Measurements from ENCODE around the gene RHBDD3. TPM values are rescaled to one million over a fixed set of nuclear protein-coding genes. Genes with fewer than 3 reads are reported as not detected.

Gene RHBDD3
- total RNA-seq, 8 experiments from 2014 or later = 32.4 to 65.1 (median 42.0) TPM

DNA sequence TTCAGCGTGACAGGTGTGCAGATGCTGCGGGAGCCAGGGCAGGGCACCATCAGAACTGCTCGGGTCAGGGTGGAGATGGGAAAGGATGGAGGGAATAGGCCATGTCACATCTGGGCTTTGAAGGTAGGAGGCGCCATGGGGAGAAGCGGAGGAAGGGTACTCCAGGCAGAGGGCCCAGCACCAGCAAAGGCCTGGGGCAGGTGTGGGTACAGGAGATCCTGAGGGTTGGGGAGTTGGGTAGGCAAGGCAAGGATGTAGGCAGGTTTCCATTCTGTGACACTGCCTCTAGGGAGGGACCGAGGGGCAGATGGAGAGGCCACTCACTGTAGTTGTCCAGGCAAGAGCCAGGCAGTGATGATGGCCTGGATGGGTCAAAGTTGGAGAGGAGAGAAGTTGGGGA lies 53.5 kb downstream of the RHBDD3 start:
- 70 to 100% (median 93%) methylated on average over 1 to 6 of the region's 6 CpGs; no CpG with 5 or more reads in 2 of the 10 experiments for WGBS, 10 experiments
- H3K4me3 ChIP-seq = no peak overlapping the region
- in situ Hi-C loops (cut with MboI; ENCODE audit: low pct_unique_long_range_greater_than_20kb in 2 of 9, low sequenced_read_pairs in 9 of 9, unreplicated experiment in 9 of 9) = no loop called here
- H3K27ac ChIP-seq = no peak overlapping the region
- no peak for ATAC-seq (replicated peaks in 6 of 8)
- H3K4me1 ChIP-seq (replicated peaks in 1 of 2) = peaks cover 0 to 6% of the 10 kb centered on the region in 2 donors

DNA sequence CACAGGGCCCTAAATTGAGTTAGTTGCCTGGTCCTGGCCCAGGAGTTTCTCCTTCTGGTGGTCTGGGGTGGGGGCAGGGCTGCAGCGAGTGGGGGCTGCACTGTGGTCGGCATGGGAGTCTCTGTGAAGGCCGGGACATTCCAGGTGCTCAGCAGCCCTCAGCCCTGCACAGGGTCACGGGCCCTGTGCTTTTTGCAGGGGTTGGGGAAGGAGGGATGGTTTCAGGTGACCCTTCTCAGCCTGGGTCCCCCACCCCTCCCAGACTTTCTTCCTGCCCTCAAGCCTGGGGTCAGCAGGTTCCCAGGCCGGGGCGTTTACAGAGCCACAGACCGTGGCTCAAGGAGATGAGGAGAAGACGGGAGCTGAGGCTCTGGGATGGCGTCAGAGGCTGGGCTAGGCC lies 54.3 kb downstream of the RHBDD3 start:
- 60 to 100% (median 92%) methylated on average over 1 to 6 of the region's 9 CpGs; no CpG with 5 or more reads in 6 of the 10 experiments for WGBS, 10 experiments
- Histone ChIP-seq H3K27ac (no peak overlapping the region), H3K4me1 (replicated peaks in 1 of 2) (peaks cover 0 to 11% of the 10 kb centered on the region in 2 donors), H3K4me3 (no peak overlapping the region)
- in situ Hi-C loops (cut with MboI; ENCODE audit: low pct_unique_long_range_greater_than_20kb in 2 of 9, low sequenced_read_pairs in 9 of 9, unreplicated experiment in 9 of 9) = no loop called here
- ATAC-seq (replicated peaks in 6 of 8) = no peak

DNA sequence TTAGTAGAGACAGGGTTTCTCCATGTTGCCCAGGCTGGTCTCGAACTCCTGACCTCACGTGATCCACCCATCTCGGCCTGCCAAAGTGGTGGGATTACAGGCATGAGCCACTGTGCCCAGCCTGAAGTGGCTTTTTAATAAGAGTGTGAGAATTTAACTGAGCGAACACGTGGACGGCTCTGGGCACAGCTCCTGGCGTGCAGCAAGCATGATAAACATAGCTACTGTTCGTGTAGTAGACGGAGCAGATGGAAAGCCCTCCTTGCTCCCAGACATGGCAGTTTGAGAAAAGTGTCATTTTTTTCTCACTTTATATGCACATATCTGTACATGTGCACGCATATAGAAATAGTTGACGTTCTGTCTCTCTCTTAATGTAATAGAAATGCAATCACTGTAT lies 55.0 kb downstream of the RHBDD3 start:
- Histone ChIP-seq H3K4me3 (no peak overlapping the region), H3K27ac (no peak overlapping the region), H3K4me1 (replicated peaks in 1 of 2) (peaks cover 0 to 11% of the 10 kb centered on the region in 2 donors)
- 15 to 100% (median 80%) methylated on average over 1 to 9 of the region's 11 CpGs for WGBS, 10 experiments
- in situ Hi-C loops (cut with MboI; ENCODE audit: low pct_unique_long_range_greater_than_20kb in 2 of 9, low sequenced_read_pairs in 9 of 9, unreplicated experiment in 9 of 9) = no loop called here
- no peak for ATAC-seq (replicated peaks in 6 of 8)

DNA sequence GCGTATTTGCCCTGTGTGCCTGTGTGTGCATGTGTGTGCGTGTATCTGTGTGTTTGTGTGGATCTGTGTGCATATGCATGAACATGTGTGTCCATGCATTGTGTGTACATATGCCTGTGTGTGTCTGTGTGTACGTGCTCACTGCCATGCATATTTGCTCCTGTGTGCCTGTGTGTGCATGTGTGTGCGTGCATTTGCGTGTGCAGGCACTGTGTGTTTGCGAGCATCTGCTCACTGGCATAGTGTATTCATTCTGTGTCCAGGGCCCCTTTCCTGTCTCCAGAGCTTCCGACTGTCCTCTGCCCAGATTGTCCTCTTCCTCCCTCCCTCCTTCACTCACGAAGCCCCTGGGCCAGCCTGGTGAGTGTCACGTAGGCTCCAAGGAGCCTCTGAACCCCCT lies 56.3 kb downstream of the RHBDD3 start:
- in situ Hi-C loops (cut with MboI; ENCODE audit: low pct_unique_long_range_greater_than_20kb in 2 of 9, low sequenced_read_pairs in 9 of 9, unreplicated experiment in 9 of 9) = no loop called here
- H3K4me3 ChIP-seq = no peak overlapping the region
- peaks cover 6 to 20% of the 10 kb centered on the region in 2 donors for H3K4me1 ChIP-seq (replicated peaks in 1 of 2)
- WGBS, 10 experiments = 29 to 100% (median 90%) methylated on average over 1 to 6 of the region's 9 CpGs; no CpG with 5 or more reads in 3 of the 10 experiments
- H3K27ac ChIP-seq = no peak overlapping the region
- no peak for ATAC-seq (replicated peaks in 6 of 8)

DNA sequence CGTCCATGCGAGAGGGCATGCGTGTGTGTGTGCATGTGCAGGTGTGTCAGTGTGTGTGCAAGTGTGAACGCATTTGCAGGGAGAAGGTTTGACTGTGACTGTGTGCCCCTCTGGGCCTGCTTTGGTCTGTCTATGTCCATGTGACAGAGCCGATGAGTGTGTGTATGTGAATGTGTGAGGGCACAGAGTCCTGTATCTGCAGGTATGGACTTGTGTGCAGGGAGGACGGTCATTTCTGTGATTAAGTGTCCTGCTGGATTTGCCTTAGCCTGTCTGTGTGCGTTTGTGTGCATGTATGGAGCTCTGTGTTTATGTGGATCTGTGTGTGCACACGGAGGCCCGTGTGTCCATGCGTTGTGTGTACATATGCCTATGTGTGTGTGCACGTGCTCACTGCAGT lies 56.7 kb downstream of the RHBDD3 start:
- H3K4me1 ChIP-seq (replicated peaks in 1 of 2) = peaks cover 8 to 22% of the 10 kb centered on the region in 2 donors
- H3K4me3 ChIP-seq = no peak overlapping the region
- in situ Hi-C loops (cut with MboI; ENCODE audit: low pct_unique_long_range_greater_than_20kb in 2 of 9, low sequenced_read_pairs in 9 of 9, unreplicated experiment in 9 of 9) = no loop called here
- no peak overlapping the region for H3K27ac ChIP-seq
- 51 to 100% (median 85%) methylated on average over 1 to 6 of the region's 11 CpGs; no CpG with 5 or more reads in 2 of the 10 experiments for WGBS, 10 experiments
- no peak for ATAC-seq (replicated peaks in 6 of 8)

Other genes with a start within 250 kb of the RHBDD3 start
- gene C22orf31, start 206.2 kb downstream of the RHBDD3 start, total RNA-seq = under 1 TPM in 4 of 8 experiments, not detected in 4; 0.22 to 0.77 (median 0.34) TPM
- 10 to 100 TPM in 3 of 8 experiments, 1 to 10 TPM in 5; 3.3 to 16.5 (median 6.4) TPM for gene KREMEN1, start 194.9 kb downstream of the RHBDD3 start, total RNA-seq
- 10 to 100 TPM in 1 of 8 experiments, 1 to 10 TPM in 6, under 1 TPM in 1; 0.56 to 21.9 (median 6.7) TPM for gene EMID1, start 62.1 kb downstream of the RHBDD3 start, total RNA-seq
- 100 to 1,000 TPM; 134 to 362 (median 188) TPM for gene EWSR1, start 287 bp upstream of the RHBDD3 start, total RNA-seq
- gene GAS2L1, start 38.7 kb upstream of the RHBDD3 start, total RNA-seq = 10 to 100 TPM in 1 of 8 experiments, 1 to 10 TPM in 5, under 1 TPM in 2; 0.55 to 14.1 (median 4.0) TPM
- 1 to 10 TPM in 1 of 8 experiments, under 1 TPM in 5, not detected in 2; 0.05 to 4.7 (median 0.34) TPM for gene RASL10A, start 47.7 kb upstream of the RHBDD3 start, total RNA-seq
- 10 to 100 TPM; 31.3 to 60.4 (median 45.4) TPM for gene AP1B1, start 120.6 kb upstream of the RHBDD3 start, total RNA-seq
- under 1 TPM in 4 of 8 experiments, not detected in 4; 0.05 to 0.62 (median 0.50) TPM for gene RFPL1, start 170.6 kb upstream of the RHBDD3 start, total RNA-seq
- gene NEFH, start 212.2 kb upstream of the RHBDD3 start, total RNA-seq = 10 to 100 TPM in 6 of 8 experiments, 1 to 10 TPM in 2; 6.0 to 18.7 (median 11.2) TPM

Data from motor neuron (in vitro differentiated cells).